Measurements from ENCODE around the gene RASSF1.

Gene RASSF1

DNA sequence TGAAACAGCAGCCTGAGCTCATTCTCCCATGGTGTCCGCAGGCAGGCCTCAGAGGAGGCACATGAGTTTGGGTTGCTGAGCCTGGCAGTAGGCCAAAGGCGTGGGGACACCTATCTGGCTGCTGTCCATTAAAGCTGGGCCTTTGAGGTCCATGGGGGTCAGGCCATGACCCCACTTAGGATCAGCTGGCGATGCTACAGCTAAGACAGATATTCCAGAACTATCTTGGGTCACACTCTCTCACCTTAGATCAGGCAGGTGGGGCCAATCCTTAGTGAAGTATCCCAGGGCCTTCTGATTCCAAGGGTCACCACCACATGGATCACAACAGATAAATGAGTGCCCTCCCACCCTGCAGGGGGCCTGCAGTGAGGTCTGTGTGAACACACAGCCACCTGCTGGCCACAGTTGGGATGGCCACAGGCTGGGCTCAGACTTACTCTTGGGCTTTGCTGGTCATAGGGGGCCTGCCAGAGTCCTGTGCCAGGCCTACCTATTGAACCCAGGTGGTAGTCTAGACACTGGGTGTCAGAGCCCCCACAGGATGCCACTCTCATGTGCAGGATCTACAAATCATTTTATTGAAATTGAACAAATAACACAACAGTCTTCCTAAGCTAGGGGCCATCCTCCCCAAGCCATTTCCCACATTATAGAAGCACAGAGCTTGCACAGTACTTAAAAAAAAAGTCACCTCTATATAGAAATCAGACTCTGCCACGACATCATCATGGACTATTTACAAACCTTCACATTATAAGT, 16.1 kb downstream of the RASSF1 start:
- peak; percentile 87 for DNase-seq (ENCODE audit: low read depth)
- no peak overlapping the region for H3K4me3 ChIP-seq (ENCODE audit: low read depth, low read length)
- TF ChIP-seq, protein P1, sequence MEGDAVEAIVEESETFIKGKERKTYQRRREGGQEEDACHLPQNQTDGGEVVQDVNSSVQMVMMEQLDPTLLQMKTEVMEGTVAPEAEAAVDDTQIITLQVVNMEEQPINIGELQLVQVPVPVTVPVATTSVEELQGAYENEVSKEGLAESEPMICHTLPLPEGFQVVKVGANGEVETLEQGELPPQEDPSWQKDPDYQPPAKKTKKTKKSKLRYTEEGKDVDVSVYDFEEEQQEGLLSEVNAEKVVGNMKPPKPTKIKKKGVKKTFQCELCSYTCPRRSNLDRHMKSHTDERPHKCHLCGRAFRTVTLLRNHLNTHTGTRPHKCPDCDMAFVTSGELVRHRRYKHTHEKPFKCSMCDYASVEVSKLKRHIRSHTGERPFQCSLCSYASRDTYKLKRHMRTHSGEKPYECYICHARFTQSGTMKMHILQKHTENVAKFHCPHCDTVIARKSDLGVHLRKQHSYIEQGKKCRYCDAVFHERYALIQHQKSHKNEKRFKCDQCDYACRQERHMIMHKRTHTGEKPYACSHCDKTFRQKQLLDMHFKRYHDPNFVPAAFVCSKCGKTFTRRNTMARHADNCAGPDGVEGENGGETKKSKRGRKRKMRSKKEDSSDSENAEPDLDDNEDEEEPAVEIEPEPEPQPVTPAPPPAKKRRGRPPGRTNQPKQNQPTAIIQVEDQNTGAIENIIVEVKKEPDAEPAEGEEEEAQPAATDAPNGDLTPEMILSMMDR (conservative IDR thresholded peaks at IDR 0.05; ENCODE audit: low read depth, low read length) = peak; percentile 93

GRCh38 chr3:50323614-50324199, 16.9 kb downstream of the RASSF1 start:
- no peak overlapping the region for H3K4me3 ChIP-seq (ENCODE audit: low read depth, low read length)
- DNase-seq (ENCODE audit: low read depth) = no peak
- TF ChIP-seq, protein P1 (conservative IDR thresholded peaks at IDR 0.05; ENCODE audit: low read depth, low read length) = no peak

GRCh38 chr3:50323092-50323600, 17.5 kb downstream of the RASSF1 start:
- no peak overlapping the region for H3K4me3 ChIP-seq (ENCODE audit: low read depth, low read length)
- no peak for DNase-seq (ENCODE audit: low read depth)
- TF ChIP-seq, protein P1 (conservative IDR thresholded peaks at IDR 0.05; ENCODE audit: low read depth, low read length) = no peak

GRCh38 chr3:50322386-50323091, 18.1 kb downstream of the RASSF1 start, which contains the start of gene HYAL2:
Gene HYAL2 (minus strand): TSS chr3:50322745. CDS start chr3:50320489, 2,256 bp downstream.
- no peak for DNase-seq (ENCODE audit: low read depth)
- TF ChIP-seq, protein P1 (conservative IDR thresholded peaks at IDR 0.05; ENCODE audit: low read depth, low read length) = no peak
- peak within 1 kb of the TSS; percentile 76 for H3K4me3 ChIP-seq (ENCODE audit: low read depth, low read length)

- H3K4me3 ChIP-seq (ENCODE audit: low read depth, low read length) = peak overlapping the region; percentile 76
- no peak for DNase-seq (ENCODE audit: low read depth)
- TF ChIP-seq, protein P1 (conservative IDR thresholded peaks at IDR 0.05; ENCODE audit: low read depth, low read length) = no peak
Observed at GRCh38 chr3:50322115-50322385, 18.6 kb downstream of the RASSF1 start.

GRCh38 chr3:50321336-50322114, 19.1 kb downstream of the RASSF1 start:
- peak overlapping the region; percentile 76 for H3K4me3 ChIP-seq (ENCODE audit: low read depth, low read length)
- TF ChIP-seq, protein P1 (conservative IDR thresholded peaks at IDR 0.05; ENCODE audit: low read depth, low read length) = peak; percentile 55
- peak; percentile 92 for DNase-seq (ENCODE audit: low read depth)

Measured in choroid plexus epithelial cell (primary cell).